Omental fat pad (tissue), 4 donors: ENCODE measurements around the gene PPP1R7. TPM values are rescaled to one million over a fixed set of nuclear protein-coding genes. Genes with fewer than 3 reads are reported as not detected.

Experiments
- ATAC-seq: fragments of 150-250 bp; one replicate; pipeline ENCODE4 v1.9.1; 2016; ENCODE audit warnings: mild to moderate bottlenecking, moderate library complexity; ENCODE audit not compliant: low FRiP score
- DNase-seq: peaks from one replicate; pipeline ENCODE4 v3.0.0-alpha.2; 2019; ENCODE audit warnings: low spot score
- total RNA-seq, 4 donors: library from RNA; depleted of rRNA; stranded (reverse); fragments of >200 nt; gene quantifications; one replicate each; pipeline ENCODE4 v1.1.0, GENCODE V29; 2016
- TF ChIP-seq, protein P1 (sequence below), 3 donors: fragments of 450-650 bp; IDR thresholded peaks; one replicate each; pipeline ENCODE4 v1.5.1; 2016 to 2017; ENCODE audit warnings: antibody characterized with exemption in 3 of 3, mild to moderate bottlenecking in 3 of 3, moderate library complexity in 2 of 3

PPP1R7 gene
- total RNA-seq, 4 donors from 2014 or later: 33.4 to 41.8 (median 35.4) TPM

- ATAC-seq (peak; percentile 80), DNase-seq (peak; percentile 34)
- TF ChIP-seq, protein P1, sequence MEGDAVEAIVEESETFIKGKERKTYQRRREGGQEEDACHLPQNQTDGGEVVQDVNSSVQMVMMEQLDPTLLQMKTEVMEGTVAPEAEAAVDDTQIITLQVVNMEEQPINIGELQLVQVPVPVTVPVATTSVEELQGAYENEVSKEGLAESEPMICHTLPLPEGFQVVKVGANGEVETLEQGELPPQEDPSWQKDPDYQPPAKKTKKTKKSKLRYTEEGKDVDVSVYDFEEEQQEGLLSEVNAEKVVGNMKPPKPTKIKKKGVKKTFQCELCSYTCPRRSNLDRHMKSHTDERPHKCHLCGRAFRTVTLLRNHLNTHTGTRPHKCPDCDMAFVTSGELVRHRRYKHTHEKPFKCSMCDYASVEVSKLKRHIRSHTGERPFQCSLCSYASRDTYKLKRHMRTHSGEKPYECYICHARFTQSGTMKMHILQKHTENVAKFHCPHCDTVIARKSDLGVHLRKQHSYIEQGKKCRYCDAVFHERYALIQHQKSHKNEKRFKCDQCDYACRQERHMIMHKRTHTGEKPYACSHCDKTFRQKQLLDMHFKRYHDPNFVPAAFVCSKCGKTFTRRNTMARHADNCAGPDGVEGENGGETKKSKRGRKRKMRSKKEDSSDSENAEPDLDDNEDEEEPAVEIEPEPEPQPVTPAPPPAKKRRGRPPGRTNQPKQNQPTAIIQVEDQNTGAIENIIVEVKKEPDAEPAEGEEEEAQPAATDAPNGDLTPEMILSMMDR (IDR thresholded peaks at IDR 0.05): no peak
Measured at GRCh38 chr2:241217320-241218031, 67.2 kb downstream of the PPP1R7 start.

GRCh38 chr2:241218131-241219029 is 68.1 kb downstream of the PPP1R7 start:
- DNase-seq (peak; percentile 36), ATAC-seq (peak; percentile 56)
- TF ChIP-seq, protein P1 (IDR thresholded peaks at IDR 0.05): no peak

- no peak for ATAC-seq
- TF ChIP-seq, protein P1 (IDR thresholded peaks at IDR 0.05): no peak
- DNase-seq: no peak
Measured at GRCh38 chr2:241219030-241219382, 68.7 kb downstream of the PPP1R7 start.

DNA sequence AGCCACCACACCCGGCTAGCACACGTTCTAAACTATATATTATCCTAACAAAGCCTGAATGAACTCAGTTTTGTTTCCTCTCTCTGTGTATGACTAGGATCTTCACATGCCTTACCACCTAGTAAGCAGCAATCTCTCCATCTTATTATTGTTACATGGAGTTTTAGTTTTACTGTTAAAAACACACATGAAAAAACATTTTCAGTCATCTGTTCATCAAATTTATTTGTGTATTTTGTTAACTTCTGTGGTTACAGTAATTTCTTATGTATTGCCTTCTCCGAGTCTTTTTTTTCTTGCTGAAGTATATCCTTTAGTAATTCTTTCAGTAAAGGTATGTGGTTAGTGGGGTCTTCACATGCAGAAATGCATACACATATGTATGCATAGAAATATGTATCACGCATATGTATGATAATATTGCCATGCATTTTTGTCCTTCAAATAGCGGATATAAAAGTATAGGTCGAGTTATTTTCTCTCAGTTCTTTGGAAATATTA is 69.6 kb downstream of the PPP1R7 start:
- no peak for ATAC-seq
- TF ChIP-seq, protein P1 (IDR thresholded peaks at IDR 0.05): no peak
- DNase-seq: no peak

DNA sequence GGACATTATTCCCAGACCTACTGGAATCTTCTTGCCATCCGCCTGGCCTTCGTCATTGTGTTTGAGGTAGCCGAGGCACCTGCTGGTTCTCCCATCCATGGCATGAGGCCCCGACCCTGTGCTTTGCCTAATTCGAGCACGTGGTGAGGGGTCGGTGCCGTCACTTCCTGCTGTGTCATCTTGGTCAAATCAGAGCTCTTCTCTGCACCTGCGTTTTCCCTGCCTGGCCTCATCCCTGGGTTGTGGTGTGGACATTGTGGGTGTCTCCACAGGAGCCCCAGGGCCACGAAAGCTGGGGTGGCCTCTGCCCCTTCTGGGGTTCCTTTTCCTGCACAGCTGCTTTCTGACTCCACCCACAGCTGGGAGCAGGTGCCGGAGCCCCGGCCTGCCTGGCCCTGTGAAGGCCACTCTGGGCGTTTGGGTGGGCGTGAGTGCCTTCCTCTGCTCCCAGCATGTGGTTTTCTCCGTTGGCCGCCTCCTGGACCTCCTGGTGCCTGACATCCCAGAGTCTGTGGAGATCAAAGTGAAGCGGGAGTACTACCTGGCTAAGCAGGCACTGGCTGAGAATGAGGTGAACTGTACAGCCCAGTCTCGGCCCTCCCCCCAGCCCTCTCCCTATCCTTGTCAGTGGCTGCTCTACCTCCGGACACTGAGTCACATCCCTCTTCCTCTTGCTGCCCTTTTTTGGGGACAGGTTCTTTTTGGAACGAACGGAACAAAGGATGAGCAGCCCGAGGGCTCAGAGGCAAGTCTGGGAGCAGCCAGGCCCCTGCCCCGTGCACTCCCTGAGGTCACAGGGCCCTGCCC is 73.1 kb downstream of the PPP1R7 start:
- TF ChIP-seq, protein P1 (IDR thresholded peaks at IDR 0.05): no peak
- ATAC-seq: no peak
- DNase-seq: no peak

DNA sequence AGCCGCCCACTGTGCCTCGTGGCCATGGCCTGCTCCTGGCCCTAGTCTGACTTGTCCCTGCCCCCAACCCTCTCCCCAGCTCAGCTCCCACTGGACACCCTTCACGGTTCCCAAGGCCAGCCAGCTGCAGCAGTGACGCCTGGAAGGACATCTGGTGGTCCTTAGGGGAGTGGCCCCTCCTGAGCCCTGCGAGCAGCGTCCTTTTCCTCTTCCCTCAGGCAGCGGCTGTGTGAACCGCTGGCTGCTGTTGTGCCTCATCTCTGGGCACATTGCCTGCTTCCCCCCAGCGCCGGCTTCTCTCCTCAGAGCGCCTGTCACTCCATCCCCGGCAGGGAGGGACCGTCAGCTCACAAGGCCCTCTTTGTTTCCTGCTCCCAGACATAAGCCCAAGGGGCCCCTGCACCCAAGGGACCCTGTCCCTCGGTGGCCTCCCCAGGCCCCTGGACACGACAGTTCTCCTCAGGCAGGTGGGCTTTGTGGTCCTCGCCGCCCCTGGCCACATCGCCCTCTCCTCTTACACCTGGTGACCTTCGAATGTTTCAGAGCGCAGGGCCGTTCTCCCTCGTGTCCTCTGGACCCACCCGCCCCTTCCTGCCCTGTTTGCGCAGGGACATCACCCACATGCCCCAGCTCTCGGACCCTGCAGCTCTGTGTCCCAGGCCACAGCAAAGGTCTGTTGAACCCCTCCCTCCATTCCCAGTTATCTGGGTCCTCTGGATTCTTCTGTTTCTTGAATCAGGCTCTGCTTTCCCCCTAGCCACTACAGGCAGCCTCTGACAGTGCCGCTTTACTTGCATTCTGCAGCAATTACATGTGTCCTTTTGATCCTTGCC is 74.0 kb downstream of the PPP1R7 start:
- no peak for DNase-seq
- TF ChIP-seq, protein P1 (IDR thresholded peaks at IDR 0.05): no peak
- ATAC-seq: no peak
